Measurements from ENCODE around the gene SEMA3G. TPM values are rescaled to one million over a fixed set of nuclear protein-coding genes. Genes with fewer than 3 reads are reported as not detected.
A peak's percentile ranks its signal among the peaks of the same experiment; 100 is the strongest.

The SEMA3G gene
- total and polyA plus RNA-seq, 2 experiments from 2014 or later, result 3.4 to 13.6 TPM

GRCh38 chr3:52453496-52454249 lies 8.8 kb upstream of the SEMA3G start, which contains the start of gene TNNC1:
TSS of gene TNNC1 (minus strand) at chr3:52454041. CDS start at chr3:52454015, 26 bp downstream.
- Histone ChIP-seq H3K27me3 (no peaks in the 10 kb centered on the region), H3K4me3 (peak within 1 kb of the TSS; percentile 59), H3K4me1 (ENCODE audit: low read depth) (peaks cover 49% of the 10 kb centered on the region), H3K9me3 (ENCODE audit: low read depth) (no peaks in the 10 kb centered on the region), H3K36me3 (peaks cover 33% of the 10 kb centered on the region), H3K27ac (peak within 1 kb of the TSS; percentile 99)
- DNase-seq (ENCODE audit: low read depth in 1 of 2, low spot score in 1 of 2), result peak in 1 of 2 donors; percentile 90
- no peak for TF ChIP-seq CTCF (IDR thresholded peaks at IDR 0.05; ENCODE audit: low read depth, low read length)

- no peak for TF ChIP-seq CTCF (IDR thresholded peaks at IDR 0.05; ENCODE audit: low read depth, low read length)
- peaks cover 46% of the 10 kb centered on the region for H3K4me1 ChIP-seq (ENCODE audit: low read depth)
- DNase-seq (ENCODE audit: low read depth in 1 of 2, low spot score in 1 of 2), result peak in 1 of 2 donors; percentile 91
Observed at GRCh38 chr3:52452570-52453221, 7.8 kb upstream of the SEMA3G start.

GRCh38 chr3:52452126-52452525 lies 7.2 kb upstream of the SEMA3G start:
- no peaks in the 10 kb centered on the region for H3K9me3 ChIP-seq (ENCODE audit: low read depth)
- DNase-seq (ENCODE audit: low read depth in 1 of 2, low spot score in 1 of 2), result no peak
- no peak for TF ChIP-seq CTCF (IDR thresholded peaks at IDR 0.05; ENCODE audit: low read depth, low read length)
- H3K27ac ChIP-seq, result peak overlapping the region; percentile 99
- no peaks in the 10 kb centered on the region for H3K27me3 ChIP-seq
- H3K36me3 ChIP-seq, result peaks cover 20% of the 10 kb centered on the region
- H3K4me1 ChIP-seq (ENCODE audit: low read depth), result peaks cover 40% of the 10 kb centered on the region
- H3K4me3 ChIP-seq, result peak overlapping the region; percentile 59

More at GRCh38 chr3:52452570-52453221, 7.8 kb upstream of the SEMA3G start:
- Histone ChIP-seq H3K36me3 (peaks cover 23% of the 10 kb centered on the region), H3K27me3 (no peaks in the 10 kb centered on the region), H3K4me3 (peak overlapping the region; percentile 59), H3K27ac (peak overlapping the region; percentile 99), H3K9me3 (ENCODE audit: low read depth) (no peaks in the 10 kb centered on the region)

- Histone ChIP-seq H3K9me3 (ENCODE audit: low read depth) (no peaks in the 10 kb centered on the region), H3K36me3 (peaks cover 20% of the 10 kb centered on the region), H3K4me1 (ENCODE audit: low read depth) (peaks cover 36% of the 10 kb centered on the region), H3K4me3 (peak overlapping the region; percentile 59), H3K27ac (peak overlapping the region; percentile 99), H3K27me3 (no peaks in the 10 kb centered on the region)
- no peak for DNase-seq (ENCODE audit: low read depth in 1 of 2, low spot score in 1 of 2)
- no peak for TF ChIP-seq CTCF (IDR thresholded peaks at IDR 0.05; ENCODE audit: low read depth, low read length)
Observed at GRCh38 chr3:52451237-52452083, 6.6 kb upstream of the SEMA3G start.

- peak overlapping the region; percentile 99 for H3K27ac ChIP-seq
- no peak for DNase-seq (ENCODE audit: low read depth in 1 of 2, low spot score in 1 of 2)
- no peak for TF ChIP-seq CTCF (IDR thresholded peaks at IDR 0.05; ENCODE audit: low read depth, low read length)
- peaks cover 20% of the 10 kb centered on the region for H3K36me3 ChIP-seq
- no peak overlapping the region for H3K4me3 ChIP-seq
- no peaks in the 10 kb centered on the region for H3K27me3 ChIP-seq
- H3K9me3 ChIP-seq (ENCODE audit: low read depth), result no peaks in the 10 kb centered on the region
- H3K4me1 ChIP-seq (ENCODE audit: low read depth), result peaks cover 36% of the 10 kb centered on the region
Observed at GRCh38 chr3:52450489-52451236, 5.8 kb upstream of the SEMA3G start.

Data from cardiac muscle cell (in vitro differentiated cells and primary cell).